Stimulated activated naive CD4-positive, alpha-beta T cell (primary cell): ENCODE data around the gene PRAMEF33.
"Not testable (repeated sequence)": the region's sequence is repeated elsewhere in the genome, so short reads cannot be mapped to it uniquely, and the experiment has no call there.

ENCODE experiments used
- DNase-seq, 6 experiments: peaks; one replicate each; lab custom pipeline; 2025; lab: John Stamatoyannopoulos, UW

The PRAMEF33 gene, protein sequence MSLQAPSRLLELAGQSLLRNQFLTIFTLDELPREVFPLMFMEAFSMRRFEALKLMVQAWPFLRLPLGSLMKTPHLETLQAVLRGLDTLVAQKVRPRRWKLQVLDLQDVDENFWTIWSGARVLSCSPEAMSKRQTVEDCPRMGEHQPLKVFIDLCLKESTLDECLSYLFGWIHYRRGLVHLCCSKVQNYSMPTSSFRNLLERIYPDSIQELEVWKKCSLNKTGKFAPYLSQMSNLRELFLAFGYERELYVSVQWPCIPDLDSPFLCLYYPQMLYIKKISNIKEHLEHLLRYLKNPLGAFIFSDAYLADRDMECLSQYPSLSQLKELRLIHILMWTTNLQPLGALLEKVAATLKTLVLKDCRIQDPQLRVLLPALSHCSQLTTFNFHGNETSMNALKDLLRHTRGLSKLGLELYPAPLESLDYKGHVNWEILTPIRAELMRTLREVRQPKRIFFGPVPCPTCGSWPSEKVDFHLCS

GRCh38 chr1:13303239-13303638 is at the start of gene PRAMEF33:
TSS of gene PRAMEF33 (plus strand) at chr1:13303539. CDS start at chr1:13305955, 2,416 bp downstream.
- DNase-seq, result not testable (repeated sequence)

DNA sequence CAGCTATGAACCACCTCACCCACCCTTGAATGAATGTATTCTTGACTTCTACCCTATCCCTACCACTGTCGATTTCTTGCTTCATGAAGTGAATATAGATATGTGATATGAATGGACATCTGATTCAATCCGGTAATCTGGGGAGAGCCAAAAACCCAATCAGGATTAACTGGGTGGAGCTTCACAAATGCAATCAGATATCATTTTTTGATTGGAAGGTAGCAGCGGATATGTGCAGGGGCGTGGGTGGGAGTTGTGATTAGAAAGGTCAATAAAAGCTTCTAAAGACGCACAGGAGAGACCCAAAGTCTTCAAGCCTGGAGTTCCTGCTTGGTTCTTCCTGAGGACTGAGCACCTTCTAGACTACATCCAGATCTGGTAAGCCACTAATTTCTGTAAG is 49.4 kb upstream of the PRAMEF33 start, which contains the start of gene PRAMEF5:
Gene PRAMEF5 (plus strand): TSS at position 301 of the 400 bp plus-strand sequence. CDS start 5,071 bp downstream, outside the sequence.
- DNase-seq, result not testable (repeated sequence)

DNA sequence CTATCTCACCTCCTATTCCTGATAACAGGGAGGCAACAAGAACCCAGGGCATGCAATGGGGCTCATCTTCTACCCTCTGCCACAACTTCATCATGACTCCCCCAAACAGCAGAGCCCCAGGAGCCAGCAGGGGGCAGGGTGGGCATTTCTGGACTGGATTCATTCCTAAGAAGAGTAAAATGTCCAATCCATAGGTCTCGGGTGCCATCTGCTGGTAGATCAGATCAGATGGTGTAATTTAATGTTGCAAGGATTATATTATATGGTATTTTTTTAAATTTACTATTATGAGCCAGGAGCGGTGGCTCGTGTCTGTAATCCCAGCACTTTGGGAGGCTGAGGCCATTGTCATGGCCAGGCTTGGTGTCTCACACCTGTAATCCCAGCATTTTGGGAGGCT is 38.2 kb upstream of the PRAMEF33 start:
- DNase-seq, result not testable (repeated sequence)

- not testable (repeated sequence) for DNase-seq
Measured at GRCh38 chr1:13277016-13277415, 26.3 kb upstream of the PRAMEF33 start.

DNA sequence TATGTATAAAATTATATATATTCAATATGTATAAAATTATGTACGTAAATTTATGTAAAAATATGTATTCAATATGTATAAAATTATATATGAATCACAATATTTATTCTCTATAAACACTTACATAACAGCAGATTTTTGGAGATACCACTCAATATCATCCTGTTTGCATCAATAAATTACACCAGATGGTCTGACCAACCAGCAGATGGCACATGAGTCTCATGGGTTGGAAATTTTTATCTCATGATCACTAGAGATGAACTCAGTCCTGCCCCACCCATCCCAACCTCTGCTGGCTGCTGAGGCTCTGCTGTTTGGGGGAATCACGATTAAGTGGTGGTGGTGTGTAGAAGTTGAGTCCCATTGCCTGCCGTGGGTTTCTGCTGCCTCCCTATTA is 23.7 kb upstream of the PRAMEF33 start:
- DNase-seq, result not testable (repeated sequence)

DNA sequence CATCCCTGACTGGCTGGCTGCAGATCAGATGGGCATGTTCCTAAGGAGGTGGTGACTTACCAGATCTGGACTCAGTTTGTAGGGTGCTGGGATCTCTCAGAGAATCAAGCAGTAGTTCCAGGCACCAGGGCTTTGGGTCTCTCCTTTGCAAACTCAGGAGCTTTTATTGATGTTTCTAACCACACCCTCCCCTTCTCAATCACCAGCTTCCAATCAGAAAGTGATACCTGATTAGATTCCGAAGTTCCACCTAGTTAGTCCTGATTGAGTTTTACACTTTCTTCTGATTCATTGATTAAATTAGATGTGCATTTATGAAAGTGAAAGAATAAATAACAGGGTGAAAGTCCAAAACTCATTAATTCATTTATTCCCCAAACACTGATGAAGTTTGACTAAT is 18.3 kb upstream of the PRAMEF33 start, which contains the start of gene PRAMEF8:
Gene PRAMEF8 (minus strand): TSS at position 101 of the 400 bp plus-strand sequence. CDS start 1,046 bp downstream, outside the sequence.
- not testable (repeated sequence) for DNase-seq

- DNase-seq, result not testable (repeated sequence)
Measured at GRCh38 chr1:13289030-13289429, 14.3 kb upstream of the PRAMEF33 start.

- not testable (repeated sequence) for DNase-seq
Measured at GRCh38 chr1:13297216-13297931, 6.0 kb upstream of the PRAMEF33 start.

- not testable (repeated sequence) for DNase-seq
Measured at GRCh38 chr1:13298699-13299098, 4.6 kb upstream of the PRAMEF33 start.

GRCh38 chr1:13302197-13302596 is 1.1 kb upstream of the PRAMEF33 start:
- not testable (repeated sequence) for DNase-seq

DNA sequence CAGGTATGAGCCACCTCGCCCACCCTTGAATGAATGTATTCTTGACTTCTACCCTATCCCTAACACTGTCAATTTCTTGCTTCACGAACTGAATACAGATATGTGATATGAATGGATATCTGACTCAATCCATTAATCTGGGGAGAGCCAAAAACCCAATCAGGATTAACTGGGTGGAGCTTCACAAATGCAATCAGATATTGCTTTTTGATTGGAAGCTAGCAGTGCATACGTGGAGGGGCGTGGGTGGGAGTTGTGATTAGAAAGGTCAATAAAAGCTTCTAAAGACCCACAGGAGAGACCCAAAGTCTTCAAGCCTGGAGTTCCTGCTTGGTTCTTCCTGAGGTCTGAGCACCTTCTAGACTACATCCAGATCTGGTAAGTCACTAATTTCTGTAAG is 11.9 kb downstream of the PRAMEF33 start, which contains the start of gene PRAMEF15:
Gene PRAMEF15 (plus strand): TSS at position 301 of the 400 bp plus-strand sequence. CDS start 2,827 bp downstream, outside the sequence.
- DNase-seq, result not testable (repeated sequence)

DNA sequence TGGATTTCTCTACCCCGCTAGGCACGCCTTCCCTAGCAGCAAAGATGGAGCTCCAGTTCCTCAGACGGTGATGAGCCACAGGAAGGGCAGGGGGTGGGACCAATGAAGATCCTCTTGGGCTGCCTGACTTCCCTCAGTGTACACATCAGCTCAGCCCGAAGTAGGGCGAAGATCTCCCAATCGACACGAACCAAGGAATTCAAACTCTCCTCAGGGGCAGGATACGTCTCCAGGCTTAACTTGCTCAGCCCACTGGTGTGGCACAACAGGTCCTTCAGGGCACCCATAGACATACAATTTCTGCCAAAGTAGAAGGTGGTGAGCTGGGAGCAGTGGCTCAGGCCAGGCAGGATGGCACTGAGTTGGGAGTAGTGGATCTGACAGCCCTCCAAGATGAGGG is 39.2 kb downstream of the PRAMEF33 start:
- DNase-seq, result not testable (repeated sequence)

DNA sequence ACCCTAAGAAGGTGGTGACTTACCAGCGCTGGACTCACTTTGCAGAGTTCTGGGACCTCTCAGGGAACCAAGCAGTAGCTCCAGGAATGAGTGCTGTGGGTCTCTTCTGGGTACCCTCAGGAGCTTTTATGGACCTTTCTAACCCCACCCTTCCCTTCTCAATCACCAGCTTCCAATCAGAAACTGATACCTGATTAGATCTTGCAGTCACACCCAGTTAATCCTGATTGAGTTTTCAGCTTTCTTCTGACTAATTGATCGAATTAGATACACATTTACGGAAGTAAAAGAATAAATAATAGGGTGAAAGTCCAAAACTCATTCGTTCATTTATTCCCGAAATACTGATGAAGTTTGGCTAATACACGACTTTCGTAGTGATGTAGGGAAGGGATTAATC is 43.7 kb downstream of the PRAMEF33 start, which contains the start of gene PRAMEF14:
Gene PRAMEF14 (minus strand): TSS at position 101 of the 400 bp plus-strand sequence. CDS start 1,820 bp downstream, outside the sequence.
- not testable (repeated sequence) for DNase-seq

- not testable (repeated sequence) for DNase-seq
Measured at GRCh38 chr1:13353476-13353875, 50.1 kb downstream of the PRAMEF33 start.

- DNase-seq, result not testable (repeated sequence)
Measured at GRCh38 chr1:13354475-13354874, 51.1 kb downstream of the PRAMEF33 start.

DNA sequence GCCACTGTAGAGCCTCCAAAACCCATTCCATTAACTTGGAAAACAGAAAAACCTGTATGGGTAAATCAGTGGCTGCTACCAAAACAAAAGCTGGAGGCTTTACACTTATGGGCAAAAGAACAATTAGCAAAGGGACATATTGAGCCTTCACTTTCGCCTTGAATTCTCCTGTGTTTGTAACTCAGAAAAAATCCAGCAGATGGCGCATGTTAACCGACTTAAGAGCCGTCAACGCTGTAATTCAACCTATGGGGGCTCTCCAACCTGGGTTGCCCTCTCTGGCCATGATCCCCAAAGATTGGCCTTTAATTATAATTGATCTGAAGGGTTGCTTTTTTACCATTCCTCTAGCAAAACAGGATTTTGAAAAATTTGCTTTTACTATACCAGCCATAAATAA is 53.4 kb downstream of the PRAMEF33 start:
- peak in 2 of 6 experiments; percentile 3 to 5 for DNase-seq
